Activated T-helper 17 cell treated with anti-CD3 and anti-CD28 coated beads, Interleukin-2, amount 50 U/mL, for 72 hours (primary cell): Measurements from ENCODE around the gene ZSWIM8. TPM values are rescaled to one million over a fixed set of nuclear protein-coding genes. Genes with fewer than 3 reads are reported as not detected.
"Not testable (repeated sequence)": the region's sequence is repeated elsewhere in the genome, so short reads cannot be mapped to it uniquely, and the experiment has no call there.

Experiments used
- ATAC-seq: fragments of 150-1000 bp; cut with Tn5 transposase; replicated peaks from 2 replicates; pipeline ENCODE4 v1.10.0; 2021; ENCODE audit warnings: mild to moderate bottlenecking, moderate library complexity
- H3K27ac Mint-ChIP-seq: one replicate; pipeline ENCODE4 v1.8.0; 2022; ENCODE audit warnings: mixed read lengths
- H3K27me3 Mint-ChIP-seq: one replicate; pipeline ENCODE4 v1.8.0; 2022; ENCODE audit warnings: mixed read lengths
- H3K36me3 Mint-ChIP-seq: one replicate; pipeline ENCODE4 v1.8.0; 2022; ENCODE audit warnings: low read depth, mild to moderate bottlenecking, mixed read lengths
- H3K4me1 Mint-ChIP-seq: one replicate; pipeline ENCODE4 v1.8.0; 2022; ENCODE audit warnings: mixed read lengths
- H3K4me3 Mint-ChIP-seq: one replicate; pipeline ENCODE4 v1.8.0; 2022; ENCODE audit warnings: mild to moderate bottlenecking, mixed read lengths
- H3K9me3 Mint-ChIP-seq: one replicate; pipeline ENCODE4 v1.8.0; 2022; ENCODE audit warnings: mixed read lengths
- total RNA-seq, 2 donors: library from RNA; stranded (reverse); gene quantifications; one replicate each; pipeline ENCODE4 v1.2.3, GENCODE V29; 2022

The ZSWIM8 gene
- 100 to 1,000 TPM in 1 of 2 donors, 10 to 100 TPM in 1; 66.1 to 113 TPM for total RNA-seq

GRCh38 chr10:73785211-73785720, at the start of gene ZSWIM8:
Gene ZSWIM8, plus strand, starts transcription at chr10:73785606. Its CDS starts 273 bp downstream, at chr10:73785879.
- Mint-ChIP-seq H3K36me3 (peaks cover 59% of the 10 kb centered on the region), H3K9me3 (no peaks in the 10 kb centered on the region), H3K27ac (peak within 1 kb of the TSS; percentile 93), H3K27me3 (no peaks in the 10 kb centered on the region), H3K4me1 (peaks cover 12% of the 10 kb centered on the region), H3K4me3 (peak within 1 kb of the TSS; percentile 93)
- ATAC-seq = peak; percentile 87

- not testable (repeated sequence) for H3K4me3 Mint-ChIP-seq, ATAC-seq, H3K4me1 Mint-ChIP-seq, H3K27ac Mint-ChIP-seq, H3K27me3 Mint-ChIP-seq, H3K9me3 Mint-ChIP-seq
- H3K36me3 Mint-ChIP-seq = peaks cover 41% of the 10 kb centered on the region
Measured at GRCh38 chr10:73740501-73741254, 44.7 kb upstream of the ZSWIM8 start.

- no peaks in the 10 kb centered on the region for H3K27me3 Mint-ChIP-seq
- peak overlapping the region; percentile 100 for H3K27ac Mint-ChIP-seq
- peak overlapping the region; percentile 90 for H3K4me3 Mint-ChIP-seq
- peaks cover 54% of the 10 kb centered on the region for H3K36me3 Mint-ChIP-seq
- ATAC-seq = no peak
- peaks cover 11% of the 10 kb centered on the region for H3K4me1 Mint-ChIP-seq
- no peaks in the 10 kb centered on the region for H3K9me3 Mint-ChIP-seq
Measured at GRCh38 chr10:73742454-73742734, 43.0 kb upstream of the ZSWIM8 start.

GRCh38 chr10:73743327-73743904, 42.0 kb upstream of the ZSWIM8 start:
- H3K27me3 Mint-ChIP-seq = no peaks in the 10 kb centered on the region
- H3K9me3 Mint-ChIP-seq = no peaks in the 10 kb centered on the region
- H3K27ac Mint-ChIP-seq = peak overlapping the region; percentile 100
- peaks cover 54% of the 10 kb centered on the region for H3K36me3 Mint-ChIP-seq
- ATAC-seq = no peak
- H3K4me1 Mint-ChIP-seq = peaks cover 11% of the 10 kb centered on the region
- H3K4me3 Mint-ChIP-seq = peak overlapping the region; percentile 90

GRCh38 chr10:73743905-73744663, 41.3 kb upstream of the ZSWIM8 start, which contains the start of gene SEC24C:
Gene SEC24C, plus strand, starts transcription at chr10:73744372. Its CDS starts 2,461 bp downstream, at chr10:73746833.
- peaks cover 59% of the 10 kb centered on the region for H3K36me3 Mint-ChIP-seq
- peak; percentile 92 for ATAC-seq
- H3K27ac Mint-ChIP-seq = peak within 1 kb of the TSS; percentile 100
- H3K4me3 Mint-ChIP-seq = peak within 1 kb of the TSS; percentile 90
- H3K27me3 Mint-ChIP-seq = no peaks in the 10 kb centered on the region
- peaks cover 13% of the 10 kb centered on the region for H3K4me1 Mint-ChIP-seq
- no peaks in the 10 kb centered on the region for H3K9me3 Mint-ChIP-seq

- Mint-ChIP-seq H3K27ac (peak overlapping the region; percentile 100), H3K4me1 (peaks cover 16% of the 10 kb centered on the region), H3K4me3 (peak overlapping the region; percentile 90), H3K9me3 (no peaks in the 10 kb centered on the region), H3K36me3 (peaks cover 65% of the 10 kb centered on the region), H3K27me3 (no peaks in the 10 kb centered on the region)
- peak; percentile 60 for ATAC-seq
Measured at GRCh38 chr10:73744664-73744975, 40.8 kb upstream of the ZSWIM8 start.

GRCh38 chr10:73746721-73747120, 38.7 kb upstream of the ZSWIM8 start:
- ATAC-seq = no peak
- Mint-ChIP-seq H3K27me3 (no peaks in the 10 kb centered on the region), H3K9me3 (no peaks in the 10 kb centered on the region), H3K36me3 (peaks cover 86% of the 10 kb centered on the region), H3K4me1 (peaks cover 25% of the 10 kb centered on the region), H3K4me3 (peak overlapping the region; percentile 90), H3K27ac (peak overlapping the region; percentile 56)

- Mint-ChIP-seq H3K27me3 (no peaks in the 10 kb centered on the region), H3K27ac (peak overlapping the region; percentile 75), H3K4me3 (no peak overlapping the region), H3K4me1 (peaks cover 34% of the 10 kb centered on the region), H3K9me3 (no peaks in the 10 kb centered on the region), H3K36me3 (peaks cover 100% of the 10 kb centered on the region)
- ATAC-seq = no peak
Measured at GRCh38 chr10:73750819-73751218, 34.6 kb upstream of the ZSWIM8 start.

- peak overlapping the region; percentile 46 for H3K27ac Mint-ChIP-seq
- H3K27me3 Mint-ChIP-seq = no peaks in the 10 kb centered on the region
- ATAC-seq = no peak
Measured at GRCh38 chr10:73756183-73756582, 29.2 kb upstream of the ZSWIM8 start.

GRCh38 chr10:73758704-73759511, 26.5 kb upstream of the ZSWIM8 start:
- peak overlapping the region; percentile 45 for H3K4me3 Mint-ChIP-seq
- peaks cover 100% of the 10 kb centered on the region for H3K36me3 Mint-ChIP-seq
- no peak for ATAC-seq
- peak overlapping the region; percentile 8 for H3K27ac Mint-ChIP-seq
- no peaks in the 10 kb centered on the region for H3K9me3 Mint-ChIP-seq
- peaks cover 45% of the 10 kb centered on the region for H3K4me1 Mint-ChIP-seq
- H3K27me3 Mint-ChIP-seq = no peaks in the 10 kb centered on the region

More at GRCh38 chr10:73756183-73756582, 29.2 kb upstream of the ZSWIM8 start:
- H3K36me3 Mint-ChIP-seq = peaks cover 100% of the 10 kb centered on the region
- H3K4me3 Mint-ChIP-seq = peak overlapping the region; percentile 4
- peaks cover 28% of the 10 kb centered on the region for H3K4me1 Mint-ChIP-seq
- H3K9me3 Mint-ChIP-seq = no peaks in the 10 kb centered on the region

GRCh38 chr10:73759512-73760115, 25.8 kb upstream of the ZSWIM8 start:
- peak; percentile 30 for ATAC-seq
- Mint-ChIP-seq H3K4me1 (peaks cover 41% of the 10 kb centered on the region), H3K27ac (peak overlapping the region; percentile 8), H3K36me3 (peaks cover 100% of the 10 kb centered on the region), H3K9me3 (no peaks in the 10 kb centered on the region), H3K4me3 (peak overlapping the region; percentile 45), H3K27me3 (no peaks in the 10 kb centered on the region)

GRCh38 chr10:73761781-73762180, 23.6 kb upstream of the ZSWIM8 start:
- Mint-ChIP-seq H3K4me3 (peak overlapping the region; percentile 49), H3K27ac (peak overlapping the region; percentile 65), H3K4me1 (peaks cover 35% of the 10 kb centered on the region), H3K27me3 (no peaks in the 10 kb centered on the region), H3K9me3 (no peaks in the 10 kb centered on the region), H3K36me3 (peaks cover 100% of the 10 kb centered on the region)
- no peak for ATAC-seq

GRCh38 chr10:73762915-73763314, 22.5 kb upstream of the ZSWIM8 start:
- peak; percentile 90 for ATAC-seq
- Mint-ChIP-seq H3K36me3 (peaks cover 98% of the 10 kb centered on the region), H3K27me3 (no peaks in the 10 kb centered on the region), H3K4me3 (peak overlapping the region; percentile 49), H3K9me3 (no peaks in the 10 kb centered on the region), H3K4me1 (peaks cover 31% of the 10 kb centered on the region), H3K27ac (peak overlapping the region; percentile 65)
